ENCODE results near the gene BPIFA1. TPM values are rescaled to one million over a fixed set of nuclear protein-coding genes. Genes with fewer than 3 reads are reported as not detected.
A peak's percentile ranks its signal among the peaks of the same experiment; 100 is the strongest.

BPIFA1 gene
- total RNA-seq, 2 experiments from 2014 or later, result not detected

GRCh38 chr20:33246077-33246476, 10.3 kb downstream of the BPIFA1 start:
- no peaks in the 10 kb centered on the region for H3K4me1 Mint-ChIP-seq (ENCODE audit: low read depth)
- no peak overlapping the region for H3K27ac Mint-ChIP-seq
- CTCF ChIA-PET, result no interaction called here
- intact Hi-C loops (cut with micrococcal nuclease), result no loop called here
- H3K9me3 Mint-ChIP-seq, result no peaks in the 10 kb centered on the region
- DNase-seq, result no peak
- POLR2A ChIA-PET, result no interaction called here
- no peak overlapping the region for H3K4me3 Mint-ChIP-seq
- H3K27me3 Mint-ChIP-seq, result no peaks in the 10 kb centered on the region
- no peaks in the 10 kb centered on the region for H3K36me3 Mint-ChIP-seq

GRCh38 chr20:33249456-33249855, 13.7 kb downstream of the BPIFA1 start:
- POLR2A ChIA-PET, result no interaction called here

GRCh38 chr20:33250666-33251065, 14.9 kb downstream of the BPIFA1 start:
- peaks cover 6% of the 10 kb centered on the region for H3K27me3 Mint-ChIP-seq
- no peak for DNase-seq
- intact Hi-C loops (cut with micrococcal nuclease), result no loop called here
- no peak overlapping the region for H3K27ac Mint-ChIP-seq
- H3K36me3 Mint-ChIP-seq, result no peaks in the 10 kb centered on the region
- no peaks in the 10 kb centered on the region for H3K4me1 Mint-ChIP-seq (ENCODE audit: low read depth)
- no peaks in the 10 kb centered on the region for H3K9me3 Mint-ChIP-seq
- ChIA-PET POLR2A (no interaction called here), CTCF (no interaction called here)
- H3K4me3 Mint-ChIP-seq, result no peak overlapping the region

More at GRCh38 chr20:33249456-33249855, 13.7 kb downstream of the BPIFA1 start:
- Mint-ChIP-seq H3K4me1 (ENCODE audit: low read depth) (no peaks in the 10 kb centered on the region), H3K27me3 (peaks cover 5% of the 10 kb centered on the region), H3K36me3 (no peaks in the 10 kb centered on the region), H3K4me3 (no peak overlapping the region), H3K9me3 (no peaks in the 10 kb centered on the region), H3K27ac (no peak overlapping the region)
- DNase-seq, result no peak
- intact Hi-C loops (cut with micrococcal nuclease), result no loop called here
- CTCF ChIA-PET, result no interaction called here

- CTCF ChIA-PET, result no interaction called here
- POLR2A ChIA-PET, result no interaction called here
- intact Hi-C loops (cut with micrococcal nuclease), result no loop called here
- no peak overlapping the region for H3K4me3 Mint-ChIP-seq
- no peaks in the 10 kb centered on the region for H3K9me3 Mint-ChIP-seq
- H3K36me3 Mint-ChIP-seq, result no peaks in the 10 kb centered on the region
- H3K27me3 Mint-ChIP-seq, result peaks cover 6% of the 10 kb centered on the region
- H3K4me1 Mint-ChIP-seq (ENCODE audit: low read depth), result no peaks in the 10 kb centered on the region
- H3K27ac Mint-ChIP-seq, result no peak overlapping the region
- DNase-seq, result no peak
Observed at GRCh38 chr20:33251496-33251895, 15.7 kb downstream of the BPIFA1 start.

- POLR2A ChIA-PET, result no interaction called here
Observed at GRCh38 chr20:33252460-33252859, 16.7 kb downstream of the BPIFA1 start.

GRCh38 chr20:33255005-33255404, 19.2 kb downstream of the BPIFA1 start:
- intact Hi-C loops (cut with micrococcal nuclease), result no loop called here
- H3K4me1 Mint-ChIP-seq (ENCODE audit: low read depth), result no peaks in the 10 kb centered on the region
- CTCF ChIA-PET, result no interaction called here

More at GRCh38 chr20:33252460-33252859, 16.7 kb downstream of the BPIFA1 start:
- Mint-ChIP-seq H3K4me1 (ENCODE audit: low read depth) (no peaks in the 10 kb centered on the region), H3K27ac (no peak overlapping the region), H3K36me3 (no peaks in the 10 kb centered on the region), H3K27me3 (peaks cover 9% of the 10 kb centered on the region), H3K4me3 (no peak overlapping the region), H3K9me3 (no peaks in the 10 kb centered on the region)
- CTCF ChIA-PET, result no interaction called here
- intact Hi-C loops (cut with micrococcal nuclease), result no loop called here
- no peak for DNase-seq

GRCh38 chr20:33257237-33257636, 21.4 kb downstream of the BPIFA1 start:
- ChIA-PET CTCF (no interaction called here), POLR2A (no interaction called here)
- Mint-ChIP-seq H3K36me3 (no peaks in the 10 kb centered on the region), H3K4me1 (ENCODE audit: low read depth) (no peaks in the 10 kb centered on the region), H3K4me3 (no peak overlapping the region), H3K27me3 (peaks cover 17% of the 10 kb centered on the region), H3K27ac (no peak overlapping the region), H3K9me3 (no peaks in the 10 kb centered on the region)
- intact Hi-C loops (cut with micrococcal nuclease), result no loop called here
- no peak for DNase-seq

More at GRCh38 chr20:33255005-33255404, 19.2 kb downstream of the BPIFA1 start:
- H3K4me3 Mint-ChIP-seq, result no peak overlapping the region
- H3K27me3 Mint-ChIP-seq, result peaks cover 9% of the 10 kb centered on the region
- DNase-seq, result no peak
- POLR2A ChIA-PET, result no interaction called here
- no peaks in the 10 kb centered on the region for H3K9me3 Mint-ChIP-seq
- H3K36me3 Mint-ChIP-seq, result no peaks in the 10 kb centered on the region
- no peak overlapping the region for H3K27ac Mint-ChIP-seq

GRCh38 chr20:33259371-33259770, 23.6 kb downstream of the BPIFA1 start:
- DNase-seq, result no peak
- ChIA-PET CTCF (interaction anchor here (2.1 kb wide), 1 partner anchor 33 kb away, joined by 8 read pairs; no protein-coding TSS in a partner anchor), POLR2A (no interaction called here)

GRCh38 chr20:33261465-33261864, 25.7 kb downstream of the BPIFA1 start:
- Mint-ChIP-seq H3K27ac (no peak overlapping the region), H3K36me3 (no peaks in the 10 kb centered on the region), H3K27me3 (peaks cover 22% of the 10 kb centered on the region), H3K9me3 (no peaks in the 10 kb centered on the region), H3K4me1 (ENCODE audit: low read depth) (no peaks in the 10 kb centered on the region), H3K4me3 (no peak overlapping the region)
- DNase-seq, result no peak
- ChIA-PET CTCF (interaction anchor here (0.6 to 2.5 kb wide), 2 partner anchors 31 to 1302 kb away, joined by 3 to 18 read pairs; no protein-coding TSS in a partner anchor), POLR2A (no interaction called here)
- intact Hi-C loops (cut with micrococcal nuclease), result no loop called here

More at GRCh38 chr20:33259371-33259770, 23.6 kb downstream of the BPIFA1 start:
- Mint-ChIP-seq H3K9me3 (no peaks in the 10 kb centered on the region), H3K4me1 (ENCODE audit: low read depth) (no peaks in the 10 kb centered on the region), H3K4me3 (no peak overlapping the region), H3K27ac (no peak overlapping the region), H3K36me3 (no peaks in the 10 kb centered on the region), H3K27me3 (peaks cover 20% of the 10 kb centered on the region)
- intact Hi-C loops (cut with micrococcal nuclease), result no loop called here

GRCh38 chr20:33262658-33263065, 26.9 kb downstream of the BPIFA1 start:
- POLR2A ChIA-PET, result interaction anchor here (0.6 kb wide), 1 partner anchor 28 kb away, joined by 3 read pairs; no protein-coding TSS in a partner anchor

GRCh38 chr20:33263784-33264183, 28.0 kb downstream of the BPIFA1 start:
- no peak overlapping the region for H3K4me3 Mint-ChIP-seq
- ChIA-PET POLR2A (no interaction called here), CTCF (interaction anchor here (1.1 kb wide), 1 partner anchor 23 kb away, joined by 3 read pairs; no protein-coding TSS in a partner anchor)
- intact Hi-C loops (cut with micrococcal nuclease), result no loop called here
- H3K36me3 Mint-ChIP-seq, result no peaks in the 10 kb centered on the region
- H3K4me1 Mint-ChIP-seq (ENCODE audit: low read depth), result no peaks in the 10 kb centered on the region
- DNase-seq, result no peak
- H3K27ac Mint-ChIP-seq, result no peak overlapping the region
- H3K9me3 Mint-ChIP-seq, result no peaks in the 10 kb centered on the region
- H3K27me3 Mint-ChIP-seq, result peaks cover 25% of the 10 kb centered on the region

More at GRCh38 chr20:33262658-33263065, 26.9 kb downstream of the BPIFA1 start:
- Mint-ChIP-seq H3K36me3 (no peaks in the 10 kb centered on the region), H3K4me1 (ENCODE audit: low read depth) (no peaks in the 10 kb centered on the region), H3K9me3 (no peaks in the 10 kb centered on the region), H3K27me3 (peaks cover 21% of the 10 kb centered on the region), H3K4me3 (no peak overlapping the region), H3K27ac (no peak overlapping the region)
- intact Hi-C loops (cut with micrococcal nuclease), result no loop called here
- CTCF ChIA-PET, result interaction anchor here (0.8 to 2.5 kb wide), 6 partner anchors 11 to 37 kb away, joined by 5 to 18 read pairs (median 6); no protein-coding TSS in a partner anchor
- peak; percentile 19 for DNase-seq

GRCh38 chr20:33267701-33268100, 31.9 kb downstream of the BPIFA1 start:
- no peaks in the 10 kb centered on the region for H3K4me1 Mint-ChIP-seq (ENCODE audit: low read depth)
- H3K36me3 Mint-ChIP-seq, result no peaks in the 10 kb centered on the region
- H3K4me3 Mint-ChIP-seq, result no peak overlapping the region
- no peak for DNase-seq
- intact Hi-C loops (cut with micrococcal nuclease), result no loop called here
- H3K9me3 Mint-ChIP-seq, result no peaks in the 10 kb centered on the region
- ChIA-PET CTCF (no interaction called here), POLR2A (no interaction called here)
- H3K27me3 Mint-ChIP-seq, result peaks cover 16% of the 10 kb centered on the region
- H3K27ac Mint-ChIP-seq, result no peak overlapping the region

- Mint-ChIP-seq H3K4me3 (no peak overlapping the region), H3K27ac (no peak overlapping the region), H3K9me3 (no peaks in the 10 kb centered on the region), H3K27me3 (peaks cover 8% of the 10 kb centered on the region), H3K4me1 (ENCODE audit: low read depth) (no peaks in the 10 kb centered on the region), H3K36me3 (no peaks in the 10 kb centered on the region)
- intact Hi-C loops (cut with micrococcal nuclease), result no loop called here
- no peak for DNase-seq
- ChIA-PET CTCF (no interaction called here), POLR2A (no interaction called here)
Observed at GRCh38 chr20:33272155-33272873, 36.5 kb downstream of the BPIFA1 start.
